Stimulated activated CD8-positive, alpha-beta memory T cell treated with anti-CD3 and anti-CD28 coated beads, Interleukin-7, amount 100 ng/mL, for 48 hours (primary cell): ENCODE measurements around the gene ARID1A.
"Not testable (repeated sequence)": the region's sequence is repeated elsewhere in the genome, so short reads cannot be mapped to it uniquely, and the experiment has no call there.

Experiments used
- DNase-seq, 2 donors: peaks; one replicate each; pipeline ENCODE4 v3.0.0-alpha.2; 2020; ENCODE audit warnings: low read depth in 1 of 2; ENCODE audit errors: extremely low read depth in 1 of 2

Gene ARID1A

GRCh38 chr1:26695356-26696118 is at the start of gene ARID1A:
Gene ARID1A (plus strand): TSS chr1:26696015. CDS start chr1:26696404, 389 bp downstream.
- DNase-seq, result peak; percentile 86 to 87

- no peak for DNase-seq
Measured at GRCh38 chr1:26664802-26665201, 31.0 kb upstream of the ARID1A start.

- peak in 1 of 2 donors; percentile 3 for DNase-seq
Measured at GRCh38 chr1:26666855-26667254, 29.0 kb upstream of the ARID1A start.

GRCh38 chr1:26668106-26668786 is 27.6 kb upstream of the ARID1A start:
- DNase-seq, result not testable (repeated sequence)

- peak; percentile 14 to 45 for DNase-seq
Measured at GRCh38 chr1:26677306-26678115, 18.3 kb upstream of the ARID1A start.

- DNase-seq, result no peak
Measured at GRCh38 chr1:26684763-26685508, 10.9 kb upstream of the ARID1A start.

GRCh38 chr1:26686795-26687194 is 9.0 kb upstream of the ARID1A start:
- no peak for DNase-seq

- DNase-seq, result no peak
Measured at GRCh38 chr1:26689504-26689903, 6.3 kb upstream of the ARID1A start.

GRCh38 chr1:26690157-26690556 is 5.7 kb upstream of the ARID1A start:
- no peak for DNase-seq

- DNase-seq, result no peak
Measured at GRCh38 chr1:26690576-26691031, 5.2 kb upstream of the ARID1A start.

GRCh38 chr1:26692211-26692792 is 3.5 kb upstream of the ARID1A start:
- peak; percentile 39 to 73 for DNase-seq

- peak; percentile 71 to 87 for DNase-seq
Measured at GRCh38 chr1:26692793-26693490, 2.9 kb upstream of the ARID1A start.

- DNase-seq, result no peak
Measured at GRCh38 chr1:26693599-26694572, 1.9 kb upstream of the ARID1A start.

GRCh38 chr1:26694638-26695355 is 1.0 kb upstream of the ARID1A start:
- DNase-seq, result no peak

GRCh38 chr1:26696119-26696653 is 371 bp downstream of the ARID1A start:
- DNase-seq, result peak in 1 of 2 donors; percentile 14

- DNase-seq, result peak; percentile 54 to 59
Measured at GRCh38 chr1:26696654-26697430, 1.0 kb downstream of the ARID1A start.
